Measurements from ENCODE around the gene DUSP10.

The DUSP10 gene

GRCh38 chr1:221711656-221712055 lies 30.2 kb downstream of the DUSP10 start:
- FAIRE-seq = no peak

GRCh38 chr1:221711063-221711577 lies 30.8 kb downstream of the DUSP10 start:
- FAIRE-seq = no peak

- FAIRE-seq = no peak
These were observed 32.0 kb downstream of the DUSP10 start for GRCh38 chr1:221709854-221710253.

GRCh38 chr1:221708987-221709386 lies 32.9 kb downstream of the DUSP10 start:
- FAIRE-seq = no peak

GRCh38 chr1:221708076-221708571 lies 33.8 kb downstream of the DUSP10 start:
- no peak for FAIRE-seq

GRCh38 chr1:221706876-221707582 lies 34.9 kb downstream of the DUSP10 start:
- no peak for FAIRE-seq

- FAIRE-seq = no peak
These were observed 35.7 kb downstream of the DUSP10 start for GRCh38 chr1:221706191-221706590.

GRCh38 chr1:221704306-221704705 lies 37.6 kb downstream of the DUSP10 start:
- FAIRE-seq = no peak

- no peak for FAIRE-seq
These were observed 40.2 kb downstream of the DUSP10 start for GRCh38 chr1:221701570-221702186.

- FAIRE-seq = no peak
These were observed 40.9 kb downstream of the DUSP10 start for GRCh38 chr1:221700948-221701347.

- FAIRE-seq = no peak
These were observed 41.4 kb downstream of the DUSP10 start for GRCh38 chr1:221700536-221700935.

- no peak for FAIRE-seq
These were observed 41.8 kb downstream of the DUSP10 start for GRCh38 chr1:221699978-221700519.

- no peak for FAIRE-seq
These were observed 42.3 kb downstream of the DUSP10 start for GRCh38 chr1:221699577-221699976.

GRCh38 chr1:221698579-221699349 lies 43.1 kb downstream of the DUSP10 start:
- no peak for FAIRE-seq

- no peak for FAIRE-seq
These were observed 43.9 kb downstream of the DUSP10 start for GRCh38 chr1:221697923-221698425.

GRCh38 chr1:221696718-221697461 lies 45.0 kb downstream of the DUSP10 start:
- FAIRE-seq = no peak

- no peak for FAIRE-seq
These were observed 45.9 kb downstream of the DUSP10 start for GRCh38 chr1:221696027-221696426.

GRCh38 chr1:221695301-221695700 lies 46.6 kb downstream of the DUSP10 start:
- no peak for FAIRE-seq

- no peak for FAIRE-seq
These were observed 47.8 kb downstream of the DUSP10 start for GRCh38 chr1:221694109-221694508.

GRCh38 chr1:221693087-221693486 lies 48.8 kb downstream of the DUSP10 start:
- FAIRE-seq = no peak

- no peak for FAIRE-seq
These were observed 49.2 kb downstream of the DUSP10 start for GRCh38 chr1:221692643-221693042.

- no peak for FAIRE-seq
These were observed 50.6 kb downstream of the DUSP10 start for GRCh38 chr1:221691261-221691660.
